SW480 (cell line): ENCODE measurements around the gene TIGD3.

Source experiments
- DNase-seq: peaks from one replicate; pipeline ENCODE4 v3.0.0-alpha.2; 2016; ENCODE audit warnings: low spot score

Gene TIGD3

GRCh38 chr11:65390099-65390941 lies 35.8 kb downstream of the TIGD3 start:
- DNase-seq, result no peak

DNA sequence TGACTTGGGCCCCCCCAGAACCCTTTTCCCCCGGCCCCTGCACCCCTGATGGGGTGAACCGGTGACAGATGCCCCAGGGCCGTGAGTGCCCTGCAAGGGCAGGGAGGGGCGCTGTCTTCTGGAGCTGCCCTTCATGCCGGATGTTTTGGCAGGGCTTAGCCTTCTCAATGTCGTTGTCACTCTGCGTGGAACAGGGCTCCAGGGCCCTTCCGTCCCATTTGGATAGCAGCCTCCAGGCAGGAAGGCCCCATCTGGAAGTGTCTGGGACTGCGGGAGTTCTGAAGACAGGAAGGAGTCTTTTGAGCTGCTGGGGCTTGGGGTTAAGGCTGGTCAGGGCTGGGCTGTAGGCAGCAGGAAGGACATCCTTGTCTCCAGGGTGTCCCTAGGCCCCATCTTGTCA lies 36.4 kb downstream of the TIGD3 start:
- no peak for DNase-seq

GRCh38 chr11:65392186-65392829 lies 37.8 kb downstream of the TIGD3 start:
- DNase-seq, result no peak

DNA sequence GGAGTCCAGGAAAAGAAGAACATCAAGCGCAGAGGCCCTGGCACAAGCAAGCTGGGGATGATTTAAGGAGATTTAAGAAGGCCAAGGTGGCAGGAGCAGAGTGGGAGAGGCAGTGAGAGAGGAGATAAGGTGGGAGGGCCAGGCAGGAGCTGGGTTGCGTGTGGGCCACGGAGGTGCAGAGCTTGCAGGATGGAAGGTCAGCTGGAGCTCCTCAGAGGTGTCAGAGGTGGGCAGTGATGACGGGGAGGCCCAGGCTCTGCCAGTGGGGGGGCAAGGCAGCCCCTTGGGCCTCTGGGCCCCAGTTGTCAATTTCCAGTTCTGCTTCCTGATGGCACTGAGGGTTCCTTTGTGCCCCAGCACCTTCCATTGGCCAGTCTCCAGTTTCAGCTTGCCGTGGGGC lies 38.3 kb downstream of the TIGD3 start:
- no peak for DNase-seq

DNA sequence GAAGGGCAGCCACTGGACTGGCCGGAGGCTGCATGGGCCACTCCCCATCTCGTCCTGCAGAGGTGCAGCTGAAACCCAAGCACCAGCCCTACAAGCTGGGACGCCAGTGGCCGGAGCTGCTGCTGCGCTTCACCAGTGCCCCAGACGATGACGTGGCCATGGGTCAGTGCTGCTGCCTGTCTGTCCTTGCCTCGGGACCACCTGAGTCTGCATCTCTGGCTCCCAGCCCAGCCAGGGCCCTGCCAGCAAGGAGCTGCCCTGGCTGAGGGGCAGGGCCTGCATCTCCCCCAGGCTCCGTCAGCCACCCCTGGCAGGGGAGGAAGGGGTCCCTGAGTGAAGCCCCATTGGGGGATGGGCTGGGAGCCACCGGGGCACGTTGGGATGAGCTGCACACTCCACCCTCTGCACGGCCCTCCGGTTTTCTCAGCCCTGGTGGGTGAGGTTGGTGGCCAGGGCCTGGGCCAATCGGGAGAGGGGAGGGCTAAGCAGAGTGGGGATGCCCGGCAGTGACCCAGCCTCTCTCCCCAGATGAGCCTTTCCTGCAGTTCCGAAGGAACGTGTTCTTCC lies 39.0 kb downstream of the TIGD3 start:
- DNase-seq, result no peak

GRCh38 chr11:65394125-65394536 lies 39.6 kb downstream of the TIGD3 start:
- DNase-seq, result no peak

DNA sequence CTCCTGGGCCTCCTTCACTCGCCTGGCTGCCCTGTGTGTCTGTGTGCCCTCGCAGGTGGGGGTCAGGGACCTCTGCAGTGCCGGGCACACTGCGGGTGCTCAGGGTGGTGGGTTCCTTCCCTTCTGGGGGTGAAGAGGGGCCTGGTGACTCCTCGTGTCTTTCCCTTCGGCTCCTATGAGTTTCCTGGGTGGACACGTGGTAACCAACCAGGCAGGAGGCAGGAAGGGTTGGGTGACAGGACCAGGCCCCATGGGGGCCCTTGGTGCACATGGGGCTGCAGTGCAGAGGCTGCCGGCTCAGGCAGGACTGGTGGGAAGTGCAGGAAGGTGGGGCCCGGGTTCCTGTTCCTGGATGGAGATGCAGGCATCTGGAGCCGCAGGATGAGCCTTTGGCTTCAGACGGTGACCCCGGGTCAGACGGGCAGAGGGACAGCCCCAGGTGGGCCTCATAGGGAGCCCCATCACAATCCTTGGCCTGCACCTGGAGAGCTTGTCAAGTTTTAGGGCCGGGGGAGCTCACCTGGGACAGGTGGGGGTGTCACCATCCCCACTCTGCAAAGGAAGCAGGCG lies 41.5 kb downstream of the TIGD3 start:
- DNase-seq, result no peak

DNA sequence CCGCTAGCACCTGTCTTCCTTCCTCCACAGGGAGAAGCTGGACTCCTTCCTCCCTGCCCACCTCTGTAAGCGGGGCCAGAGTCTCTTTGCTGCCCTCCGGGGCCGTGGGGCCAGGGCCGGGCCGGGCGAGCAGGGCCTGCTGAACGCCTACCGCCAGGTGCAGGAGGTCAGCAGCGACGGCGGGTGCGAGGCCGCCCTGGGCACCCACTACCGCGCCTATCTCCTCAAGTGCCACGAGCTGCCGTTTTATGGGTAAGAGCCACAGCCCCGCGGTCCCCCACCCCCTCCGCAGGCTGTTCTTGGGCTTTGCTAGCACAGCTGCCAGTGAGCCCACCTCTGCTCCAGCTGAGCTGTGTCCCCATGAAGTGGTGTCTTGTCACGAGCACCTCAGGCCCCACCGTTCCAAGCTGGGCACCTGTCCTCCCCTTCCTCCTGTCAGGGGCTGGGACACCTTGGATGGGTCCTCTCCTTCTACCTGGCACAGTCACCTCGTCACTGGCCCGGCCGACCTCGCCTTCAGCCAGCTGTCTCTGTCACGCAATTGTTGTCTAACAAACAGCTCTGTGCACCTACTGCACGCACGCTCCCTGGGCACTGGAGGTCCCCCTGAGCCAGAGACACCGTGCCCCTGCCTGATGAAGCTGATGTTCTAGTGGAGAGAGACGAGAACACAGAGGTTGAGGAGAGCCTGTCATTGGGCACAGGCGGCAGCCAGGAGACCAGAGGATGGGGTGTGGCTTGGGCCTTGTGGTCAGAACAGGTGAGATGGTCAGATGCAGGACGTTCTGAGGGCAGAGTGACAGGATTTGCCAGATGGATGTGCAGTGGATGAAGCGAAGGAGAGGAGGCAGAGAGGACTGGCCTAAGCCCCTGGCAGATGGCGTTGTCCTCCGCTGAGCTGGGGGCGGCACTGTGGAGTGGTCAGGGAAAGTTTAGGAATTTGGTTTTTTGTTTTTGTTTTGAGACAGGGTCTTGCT lies 42.5 kb downstream of the TIGD3 start:
- no peak for DNase-seq

DNA sequence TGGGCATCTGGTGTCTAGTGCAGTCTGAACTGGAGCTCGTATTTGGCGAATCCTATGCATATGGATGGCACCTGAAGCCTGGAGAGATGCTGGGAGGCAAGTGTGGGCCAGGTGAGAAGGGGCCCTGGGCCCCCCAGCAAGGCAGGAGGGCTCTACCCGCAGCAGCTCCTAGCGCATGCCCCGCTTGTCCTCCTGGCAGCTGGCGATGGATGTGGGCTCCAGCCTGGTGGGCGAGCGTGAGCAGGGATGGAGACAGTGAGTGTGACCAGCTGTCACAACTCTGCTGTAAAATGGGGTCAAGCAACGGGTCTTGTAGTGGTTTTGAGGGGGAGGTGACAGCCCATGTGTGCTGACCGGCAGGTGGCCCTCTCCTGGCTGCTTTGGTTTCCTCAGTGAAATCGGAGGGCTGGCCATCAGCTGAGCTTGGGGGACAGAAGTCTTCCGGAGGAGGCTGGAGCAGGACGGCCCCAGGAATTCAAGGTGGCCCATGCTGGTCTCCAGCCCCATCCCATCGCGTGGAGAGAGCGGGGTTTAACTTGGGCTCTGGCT lies 43.9 kb downstream of the TIGD3 start:
- no peak for DNase-seq

- no peak for DNase-seq
Observed at GRCh38 chr11:65399249-65399648, 44.7 kb downstream of the TIGD3 start.

DNA sequence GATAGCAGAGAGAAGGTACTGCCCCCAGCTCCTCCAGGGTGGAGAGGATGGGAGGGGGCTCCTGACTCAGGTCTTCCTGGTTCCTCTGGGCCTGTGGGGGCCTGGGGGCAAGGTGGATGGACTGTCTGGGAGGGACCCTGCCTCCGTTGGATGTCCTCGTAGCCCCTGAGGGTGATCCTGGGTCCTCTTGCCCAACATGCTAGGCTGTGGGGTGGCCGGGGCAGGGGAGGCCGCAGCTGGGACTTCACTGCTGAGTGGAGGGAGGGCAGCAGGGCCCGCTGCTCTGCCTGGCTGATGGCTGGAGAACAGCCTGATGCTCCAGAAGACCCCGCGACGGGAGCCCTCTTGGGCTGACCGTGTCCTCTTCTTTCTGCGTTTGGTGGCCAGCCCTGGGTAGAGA lies 45.3 kb downstream of the TIGD3 start:
- no peak for DNase-seq

- DNase-seq, result no peak
Observed at GRCh38 chr11:65400307-65401072, 45.9 kb downstream of the TIGD3 start.

GRCh38 chr11:65401073-65401802 lies 46.7 kb downstream of the TIGD3 start:
- DNase-seq, result no peak

GRCh38 chr11:65401803-65402248 lies 47.3 kb downstream of the TIGD3 start:
- DNase-seq, result no peak

GRCh38 chr11:65402790-65403189 lies 48.2 kb downstream of the TIGD3 start:
- no peak for DNase-seq

GRCh38 chr11:65403607-65404121 lies 49.1 kb downstream of the TIGD3 start:
- DNase-seq, result no peak

DNA sequence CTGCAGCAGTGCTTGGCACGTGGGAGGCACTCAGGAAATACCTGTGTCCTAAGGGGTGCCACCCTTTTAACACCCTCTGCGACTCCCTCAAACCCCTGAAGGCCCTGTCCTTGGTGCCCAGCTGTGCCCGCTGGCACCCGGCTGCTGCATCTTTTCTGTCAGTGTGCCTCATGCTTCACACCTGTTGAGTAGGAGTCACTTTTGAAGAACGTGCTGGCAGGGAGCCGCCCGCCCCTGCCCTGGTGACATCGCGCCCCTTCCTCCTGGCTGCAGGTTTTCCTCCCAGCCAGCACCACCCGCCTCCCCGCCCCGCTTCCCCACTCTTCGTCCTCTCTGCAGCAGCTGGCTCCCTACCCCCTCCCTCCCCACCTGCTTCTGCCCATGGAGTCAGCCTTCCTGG lies 49.7 kb downstream of the TIGD3 start:
- no peak for DNase-seq

DNA sequence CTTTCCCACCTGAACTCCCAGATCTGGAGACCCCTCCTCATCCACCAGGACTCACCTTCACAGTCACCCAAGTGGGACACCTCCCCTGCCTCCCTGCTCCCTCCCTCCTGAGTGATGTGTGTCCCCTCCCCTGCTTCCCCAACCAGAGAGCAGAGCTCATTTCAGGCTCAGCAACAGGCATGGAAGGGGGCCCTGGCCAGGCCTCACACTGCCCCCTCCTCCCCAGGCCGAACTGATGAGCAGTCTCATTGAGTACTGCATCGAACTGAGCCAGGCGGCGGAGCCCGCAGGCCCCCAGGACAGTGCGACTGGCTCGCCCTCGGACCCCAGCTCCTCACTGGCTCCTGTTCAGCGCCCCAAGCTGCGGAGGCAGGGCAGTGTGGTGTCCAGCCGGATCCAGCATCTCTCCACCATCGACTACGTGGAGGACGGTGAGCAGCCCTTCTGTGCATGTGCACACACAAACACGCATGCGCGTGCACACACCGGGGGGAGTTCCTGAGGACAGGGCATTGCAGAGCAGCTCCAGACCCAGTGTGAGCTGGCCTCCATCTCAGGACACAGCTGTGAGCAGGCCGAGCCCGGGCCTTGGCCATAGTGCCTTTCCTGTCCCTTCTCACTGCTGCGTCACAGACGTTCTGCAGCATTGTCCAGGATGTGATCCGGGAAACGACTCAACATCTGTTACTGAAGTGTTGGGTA lies 50.2 kb downstream of the TIGD3 start:
- no peak for DNase-seq
